Middle frontal gyrus (tissue), 1 donor: ENCODE results near the gene OR5AN1.
"Not testable (repeated sequence)": the region's sequence is repeated elsewhere in the genome, so short reads cannot be mapped to it uniquely, and the experiment has no call there.

Experiments
- DNase-seq: peaks from one replicate; pipeline ENCODE4 v3.0.0-alpha.2; 2015; ENCODE audit warnings: low spot score; ENCODE audit errors: extremely low spot score

The OR5AN1 gene, protein sequence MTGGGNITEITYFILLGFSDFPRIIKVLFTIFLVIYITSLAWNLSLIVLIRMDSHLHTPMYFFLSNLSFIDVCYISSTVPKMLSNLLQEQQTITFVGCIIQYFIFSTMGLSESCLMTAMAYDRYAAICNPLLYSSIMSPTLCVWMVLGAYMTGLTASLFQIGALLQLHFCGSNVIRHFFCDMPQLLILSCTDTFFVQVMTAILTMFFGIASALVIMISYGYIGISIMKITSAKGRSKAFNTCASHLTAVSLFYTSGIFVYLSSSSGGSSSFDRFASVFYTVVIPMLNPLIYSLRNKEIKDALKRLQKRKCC

DNA sequence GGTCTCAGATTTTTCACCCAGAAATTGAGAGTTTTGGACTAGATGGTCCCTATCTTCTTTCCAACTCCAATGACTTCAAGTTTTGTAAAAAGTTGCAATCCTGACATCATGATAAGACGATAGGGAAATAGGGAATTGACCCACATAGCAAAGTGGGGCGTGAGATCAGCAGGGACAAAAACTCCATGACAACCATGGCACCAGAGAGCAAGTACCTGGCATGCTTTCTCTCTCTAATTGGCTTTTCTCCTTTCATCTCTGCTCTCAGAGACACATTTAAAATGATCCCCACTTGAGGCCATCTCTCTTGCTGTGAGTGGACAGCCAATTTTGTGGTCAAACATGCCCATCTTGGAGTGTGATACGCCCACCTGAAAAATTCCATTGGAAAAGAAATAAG lies at the start of gene OR5AN1:
OR5AN1 (plus strand) TSS at position 301 of the 400 bp plus-strand sequence. CDS start 5,564 bp downstream, outside the sequence.
- no peak for DNase-seq

DNA sequence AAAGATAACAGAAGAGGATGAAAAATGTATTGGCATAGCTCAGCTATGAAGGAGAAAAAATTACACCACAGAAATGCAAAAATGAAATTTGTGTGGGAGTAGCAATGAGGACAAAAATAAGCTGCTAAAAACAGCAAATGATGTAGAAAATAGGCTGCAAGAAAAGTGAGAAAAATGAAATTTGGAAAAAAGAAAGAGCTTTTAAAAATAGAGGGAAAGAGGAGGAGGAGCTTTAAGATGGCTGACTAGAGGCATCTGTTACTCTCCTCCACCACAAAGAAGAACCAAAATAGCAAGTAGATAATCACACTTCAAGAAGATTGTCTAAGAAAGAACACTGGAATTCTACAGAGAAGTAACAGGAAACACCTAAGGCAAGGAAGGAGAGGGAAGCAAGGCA lies 23.7 kb upstream of the OR5AN1 start:
- no peak for DNase-seq

GRCh38 chr11:59336176-59336575 lies 22.5 kb upstream of the OR5AN1 start:
- DNase-seq = no peak

DNA sequence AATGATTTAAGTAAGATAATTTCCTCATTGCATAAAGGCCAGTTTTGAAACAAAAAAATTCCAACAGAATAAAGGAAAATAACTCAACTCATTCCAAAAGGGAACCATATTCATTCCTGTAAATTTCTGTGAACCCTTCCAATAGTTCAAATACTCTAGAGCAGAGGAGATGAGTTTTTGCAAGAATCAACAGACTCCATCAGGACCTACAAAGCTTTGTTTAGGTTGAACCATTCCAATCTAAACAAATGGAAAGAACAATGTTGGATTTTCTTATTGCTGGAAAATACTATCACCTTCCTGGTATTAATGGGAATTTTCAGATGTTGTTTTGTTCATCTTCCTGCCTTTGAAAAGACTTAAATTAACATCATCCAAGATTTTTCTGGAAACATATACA lies 21.8 kb upstream of the OR5AN1 start:
- DNase-seq = no peak

DNA sequence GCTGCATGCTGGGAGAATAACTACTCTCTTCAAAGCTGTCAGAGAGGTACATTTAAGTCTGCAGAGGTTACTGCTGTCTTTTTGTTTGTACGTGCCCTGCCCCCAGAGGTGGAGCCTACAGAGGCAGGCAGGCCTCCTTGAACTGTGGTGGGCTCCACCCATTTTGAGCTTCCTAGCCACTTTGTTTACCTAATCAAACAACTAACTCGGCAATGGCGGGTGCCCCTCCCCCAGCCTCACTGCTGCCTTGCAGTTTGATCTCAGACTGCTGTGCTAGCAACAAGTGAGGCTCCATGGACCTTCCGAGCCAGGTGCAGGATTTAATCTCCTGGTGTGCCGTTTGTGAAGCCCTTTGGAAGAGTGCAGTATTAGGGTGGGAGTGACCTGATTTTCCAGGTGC lies 9.0 kb upstream of the OR5AN1 start:
- DNase-seq = not testable (repeated sequence)

GRCh38 chr11:59355226-59355625 lies 3.5 kb upstream of the OR5AN1 start:
- no peak for DNase-seq

DNA sequence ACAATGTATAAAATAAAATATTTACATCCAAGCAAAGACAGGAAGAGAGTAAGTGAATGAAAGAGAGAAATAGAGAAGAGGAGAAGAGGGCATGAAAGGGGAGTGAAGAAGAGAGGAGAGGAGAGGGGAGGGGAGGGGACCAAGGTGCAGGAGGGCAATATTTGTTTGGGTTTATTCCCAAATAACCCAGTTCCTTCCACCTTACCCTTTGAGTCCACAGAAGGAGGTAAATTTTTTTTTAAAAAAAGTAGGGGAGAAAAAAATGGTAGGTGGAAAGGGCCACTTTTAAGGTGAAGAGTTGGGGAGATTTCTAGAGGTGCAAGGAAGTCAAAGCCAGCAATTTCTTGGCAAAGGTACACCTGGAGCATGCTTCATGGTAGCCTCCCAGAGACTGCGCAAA lies 2.1 kb upstream of the OR5AN1 start:
- no peak for DNase-seq

DNA sequence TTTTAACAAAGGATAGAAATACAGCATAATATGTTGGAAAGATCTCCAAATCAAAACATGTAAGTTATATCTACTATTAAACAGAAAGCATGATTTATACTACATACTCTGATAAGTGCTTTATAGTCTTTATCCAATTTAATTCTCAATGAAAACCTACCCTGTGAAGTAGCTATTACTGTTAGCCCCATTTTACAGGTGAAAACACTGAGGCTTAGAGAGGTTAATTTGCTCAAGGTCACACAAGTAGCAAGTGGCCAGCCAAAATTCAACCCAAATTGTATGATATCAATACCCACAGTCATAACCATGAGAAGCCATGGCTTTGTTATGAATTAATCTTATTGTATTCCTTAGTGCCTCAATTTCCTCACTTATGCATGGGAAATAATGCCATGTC lies 675 bp upstream of the OR5AN1 start:
- DNase-seq = no peak

DNA sequence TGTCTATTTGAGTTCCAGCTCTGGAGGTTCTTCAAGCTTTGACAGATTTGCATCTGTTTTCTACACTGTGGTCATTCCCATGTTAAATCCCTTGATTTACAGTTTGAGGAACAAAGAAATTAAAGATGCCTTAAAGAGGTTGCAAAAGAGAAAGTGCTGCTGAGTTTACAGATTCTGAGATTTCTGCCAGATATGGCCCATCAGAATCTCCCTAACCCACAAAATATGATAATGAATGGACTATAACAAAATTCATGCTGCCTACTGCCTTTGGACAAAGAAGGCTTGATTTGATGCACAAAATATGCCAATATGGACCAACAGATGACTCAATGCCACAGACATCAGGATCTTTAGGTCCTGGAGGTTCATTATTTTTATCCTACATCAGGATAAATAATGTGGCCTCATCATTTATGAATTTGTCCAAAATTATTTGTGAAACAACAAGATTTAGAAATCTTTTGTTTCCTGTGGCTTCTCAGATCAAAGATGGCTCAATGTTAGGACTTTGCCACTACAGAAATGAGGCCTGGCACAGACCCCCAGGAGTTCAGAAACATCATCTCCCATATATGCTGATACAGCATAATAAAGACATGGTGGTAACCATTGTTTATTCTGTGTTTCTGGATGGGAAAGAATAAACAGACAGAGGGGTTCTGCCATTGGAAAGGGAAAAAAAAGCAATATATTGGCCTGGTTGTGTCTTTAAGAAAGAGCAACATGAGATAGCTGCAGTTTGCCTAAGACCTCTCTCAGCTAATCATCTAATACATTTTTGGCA lies 6.7 kb downstream of the OR5AN1 start:
- DNase-seq = no peak

- no peak for DNase-seq
Measured at GRCh38 chr11:59368238-59369022, 9.7 kb downstream of the OR5AN1 start.

- not testable (repeated sequence) for DNase-seq
Measured at GRCh38 chr11:59372324-59372723, 13.6 kb downstream of the OR5AN1 start.

GRCh38 chr11:59380263-59381059 lies 21.8 kb downstream of the OR5AN1 start:
- no peak for DNase-seq

GRCh38 chr11:59394186-59394585 lies 35.5 kb downstream of the OR5AN1 start:
- no peak for DNase-seq

- no peak for DNase-seq
Measured at GRCh38 chr11:59400461-59401261, 42.0 kb downstream of the OR5AN1 start.

- DNase-seq = no peak
Measured at GRCh38 chr11:59401262-59401552, 42.5 kb downstream of the OR5AN1 start.

GRCh38 chr11:59403546-59403945 lies 44.9 kb downstream of the OR5AN1 start:
- no peak for DNase-seq

DNA sequence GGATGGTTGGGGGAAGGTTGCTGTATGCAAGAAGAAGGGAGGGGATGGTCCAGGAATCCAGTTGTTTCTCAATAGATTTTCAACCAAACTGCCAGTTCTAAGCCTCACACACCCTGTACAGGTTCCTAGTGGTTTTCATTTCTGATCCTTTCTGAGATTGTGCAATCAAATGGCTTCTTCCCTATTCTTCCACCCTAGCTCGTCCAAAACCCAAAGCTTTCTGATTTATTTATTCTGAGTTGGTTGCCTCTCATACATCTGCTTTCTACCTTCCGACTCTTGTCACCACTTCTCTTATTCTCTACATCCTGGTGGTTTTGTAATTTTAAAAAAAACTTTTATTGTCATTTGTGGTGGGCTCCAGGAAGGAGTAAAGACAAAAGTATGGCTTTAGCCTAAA lies 55.0 kb downstream of the OR5AN1 start:
- DNase-seq = no peak

GRCh38 chr11:59415111-59415510 lies 56.4 kb downstream of the OR5AN1 start:
- DNase-seq = no peak

GRCh38 chr11:59416613-59417012 lies 57.9 kb downstream of the OR5AN1 start:
- DNase-seq = peak; percentile 17

- DNase-seq = no peak
Measured at GRCh38 chr11:59417023-59417422, 58.3 kb downstream of the OR5AN1 start.

DNA sequence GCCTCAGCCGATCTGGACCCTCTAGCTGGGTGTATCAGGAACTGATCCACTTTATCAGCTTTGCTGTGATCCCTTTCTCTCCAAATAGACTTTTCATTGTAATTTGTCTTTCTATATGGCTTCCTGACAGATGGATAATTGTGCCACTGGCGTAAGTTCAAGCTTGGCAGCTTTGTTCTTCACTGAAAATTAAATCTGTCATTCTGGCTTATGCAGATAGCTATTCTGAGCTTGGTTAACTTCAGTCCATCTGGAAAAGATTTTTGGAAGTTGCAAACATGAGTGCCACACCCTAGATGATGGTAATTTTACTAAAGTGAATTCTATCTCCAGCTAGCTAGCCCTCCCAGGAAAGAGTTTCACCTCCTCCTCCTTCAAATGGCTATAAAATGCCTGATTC lies 59.5 kb downstream of the OR5AN1 start:
- DNase-seq = peak; percentile 46
